HK-2 (cell line): ENCODE measurements around the gene RTL10.
A peak's percentile ranks its signal among the peaks of the same experiment; 100 is the strongest.

Source experiments
- DNase-seq: peaks from one replicate; pipeline ENCODE4 v3.0.0-alpha.2; 2018; ENCODE audit not compliant: unreplicated experiment

Gene RTL10, protein sequence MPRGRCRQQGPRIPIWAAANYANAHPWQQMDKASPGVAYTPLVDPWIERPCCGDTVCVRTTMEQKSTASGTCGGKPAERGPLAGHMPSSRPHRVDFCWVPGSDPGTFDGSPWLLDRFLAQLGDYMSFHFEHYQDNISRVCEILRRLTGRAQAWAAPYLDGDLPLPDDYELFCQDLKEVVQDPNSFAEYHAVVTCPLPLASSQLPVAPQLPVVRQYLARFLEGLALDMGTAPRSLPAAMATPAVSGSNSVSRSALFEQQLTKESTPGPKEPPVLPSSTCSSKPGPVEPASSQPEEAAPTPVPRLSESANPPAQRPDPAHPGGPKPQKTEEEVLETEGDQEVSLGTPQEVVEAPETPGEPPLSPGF

DNA sequence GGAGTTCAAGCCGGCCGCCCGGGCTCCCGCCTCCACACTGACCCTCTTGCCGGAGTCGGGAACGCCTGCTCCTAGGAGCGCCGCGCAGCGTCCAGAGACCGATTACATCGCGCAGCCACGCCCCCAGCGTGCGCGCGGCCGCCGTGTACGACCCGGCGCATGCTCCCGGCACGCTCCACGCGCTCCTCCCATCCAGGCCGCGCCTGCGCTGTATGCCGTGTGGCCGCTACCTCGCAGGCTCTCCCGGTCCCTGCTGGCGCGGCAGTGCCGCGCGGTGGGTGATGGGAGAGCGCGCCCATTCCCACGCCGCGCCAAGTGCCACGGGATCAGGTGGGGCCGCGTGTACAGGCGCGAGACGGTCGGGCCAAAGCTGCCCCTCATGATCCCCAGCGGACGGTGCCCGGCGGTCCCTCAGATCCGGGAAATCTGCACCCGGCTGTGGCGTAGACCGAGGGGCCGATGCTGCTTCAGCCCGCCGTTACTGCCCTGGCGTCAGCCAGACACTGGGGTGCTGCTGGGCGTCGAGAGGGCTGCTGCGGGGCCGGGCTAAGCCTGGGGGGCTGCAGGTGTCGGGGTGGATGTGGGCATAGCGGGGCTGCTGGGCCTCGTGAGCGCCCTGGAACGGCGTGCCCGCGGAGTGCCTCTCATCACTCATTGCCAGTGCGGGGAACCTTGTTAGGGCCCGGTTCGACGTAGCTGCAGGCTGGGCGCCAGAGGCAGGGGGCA is at the start of gene RTL10, which contains the start of gene GNB1L:
Gene RTL10 (minus strand): TSS at position 97 of the 726 bp plus-strand sequence. CDS start 2,613 bp downstream, outside the sequence.
Gene GNB1L (minus strand): TSS at position 97 of the 726 bp plus-strand sequence. CDS start 33,519 bp downstream, outside the sequence.
- peak; percentile 93 for DNase-seq

DNA sequence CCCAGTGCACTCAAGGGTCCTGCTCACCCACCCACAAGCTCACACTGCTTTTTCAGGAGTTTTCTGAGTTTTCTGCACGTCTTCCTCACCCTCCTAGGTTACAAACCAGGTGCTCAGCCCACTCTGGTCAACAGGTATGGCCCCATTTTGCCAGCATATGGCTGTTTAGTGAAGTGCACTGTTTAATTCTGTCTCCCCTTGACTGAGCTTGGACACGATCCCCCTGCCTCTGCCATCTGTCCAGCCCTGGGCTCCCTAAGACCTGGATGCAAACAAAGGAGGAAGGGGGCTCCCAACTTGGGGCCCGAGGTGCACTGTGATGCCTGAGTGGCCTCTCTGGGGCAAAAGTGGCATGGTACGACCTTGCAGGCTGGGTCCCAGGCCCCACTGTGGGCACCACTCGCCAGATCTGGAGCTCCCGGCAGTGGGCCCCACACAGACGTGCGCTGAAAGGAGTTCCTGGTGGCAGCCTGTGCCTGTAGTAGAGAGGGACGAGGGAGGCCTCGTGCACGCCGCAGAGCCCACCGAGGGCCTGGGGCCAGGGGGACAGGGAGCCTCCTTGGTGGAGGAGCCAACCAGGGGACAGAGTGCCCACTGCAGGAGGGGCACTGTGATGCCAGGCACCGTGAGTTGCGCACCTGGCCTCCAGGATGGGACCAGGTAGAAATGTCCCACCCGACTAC is 49.6 kb upstream of the RTL10 start:
- no peak for DNase-seq

DNA sequence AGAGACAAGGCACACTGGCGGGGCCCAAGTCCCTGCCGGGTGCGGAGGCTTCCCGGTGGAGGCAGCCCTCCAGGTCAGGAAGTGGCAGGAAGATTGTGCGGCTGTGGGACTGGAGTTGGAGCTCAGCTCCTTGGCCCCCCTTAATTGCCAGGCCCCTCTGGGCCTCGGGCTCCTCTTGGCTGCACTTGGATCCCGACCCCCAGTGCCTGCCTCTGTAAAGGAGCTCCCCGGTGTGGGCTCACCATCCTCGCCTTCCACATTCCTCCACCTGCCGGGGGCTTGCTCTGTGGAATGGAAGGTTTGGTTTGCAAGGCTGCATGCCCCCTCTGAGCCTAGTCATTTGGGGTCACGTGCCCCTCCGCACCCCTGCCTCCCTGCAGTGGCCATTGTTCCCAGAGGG is 48.8 kb upstream of the RTL10 start:
- DNase-seq = no peak

DNA sequence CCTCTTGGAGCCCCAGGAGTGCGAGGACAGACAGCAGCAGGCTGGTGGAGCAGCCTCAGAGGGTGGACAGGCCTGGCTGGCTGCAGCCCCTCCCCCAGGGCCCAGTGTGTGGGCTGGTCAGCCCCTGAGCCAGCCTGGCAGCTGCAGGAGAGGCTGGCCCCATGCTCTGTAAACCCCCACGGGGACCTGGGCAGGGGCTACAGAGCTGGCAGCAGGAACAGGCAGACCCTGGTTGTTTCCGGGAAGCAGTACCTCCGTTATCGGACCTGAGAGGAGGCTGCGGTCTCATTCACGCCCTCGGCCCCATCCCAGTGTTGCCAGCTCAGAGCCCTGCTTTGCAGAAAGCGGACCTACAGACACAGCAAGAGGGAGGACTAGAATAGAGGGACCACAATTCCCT is 48.4 kb upstream of the RTL10 start:
- DNase-seq = no peak

DNA sequence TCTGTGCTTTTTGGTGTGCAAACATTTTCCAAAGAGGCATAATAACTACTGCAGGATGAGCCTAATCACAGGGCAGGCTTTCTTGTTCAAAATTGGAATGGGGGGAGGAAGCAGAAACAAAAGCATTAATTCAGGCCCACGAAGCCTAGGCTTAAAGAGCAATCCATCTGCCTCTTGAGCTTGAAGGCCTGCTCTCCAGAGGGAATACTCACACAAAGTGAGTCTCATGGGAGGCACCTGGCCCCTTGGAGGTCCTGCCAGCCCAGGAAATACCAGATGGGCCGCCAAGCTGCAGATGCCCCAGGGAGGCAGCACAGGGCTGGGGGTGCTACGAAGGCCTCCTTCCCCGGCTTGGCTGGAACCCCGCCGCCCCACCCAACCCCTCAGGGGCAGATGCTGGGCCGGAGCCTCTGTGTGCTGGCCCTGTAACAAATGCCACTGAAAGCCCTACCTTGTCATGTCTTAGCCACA is 47.6 kb upstream of the RTL10 start:
- no peak for DNase-seq

DNA sequence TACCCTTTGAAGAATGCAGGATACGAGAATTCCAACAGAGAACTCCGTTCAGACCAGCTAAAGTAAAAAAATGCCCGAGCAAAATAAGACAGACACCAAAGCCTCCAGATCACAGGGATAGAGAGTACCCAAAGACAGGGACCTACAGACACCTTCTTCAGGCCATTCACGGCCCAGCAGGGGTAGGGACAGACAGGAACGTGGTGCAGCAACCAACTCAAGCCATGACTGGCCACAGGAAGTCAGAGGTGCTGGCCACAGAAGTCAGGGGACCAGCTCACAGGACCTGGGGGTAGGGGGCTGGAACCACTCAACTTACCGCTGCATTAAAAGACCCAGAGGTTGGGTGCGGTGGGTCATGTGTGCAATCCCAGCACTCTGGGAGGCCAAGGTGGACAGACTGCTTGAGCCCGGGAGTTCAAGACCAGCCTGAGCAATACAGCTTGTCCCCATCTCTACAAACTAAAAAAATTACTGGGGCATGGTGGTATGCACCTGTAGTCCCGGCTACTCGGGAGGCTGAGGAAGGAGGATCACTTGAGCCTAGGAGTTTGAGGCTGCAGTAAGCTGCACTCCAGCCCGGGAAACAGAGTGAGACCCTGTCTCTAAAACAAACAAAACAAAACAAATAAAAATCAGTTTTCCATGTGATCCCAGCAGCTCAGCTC is 47.0 kb upstream of the RTL10 start:
- no peak for DNase-seq

DNA sequence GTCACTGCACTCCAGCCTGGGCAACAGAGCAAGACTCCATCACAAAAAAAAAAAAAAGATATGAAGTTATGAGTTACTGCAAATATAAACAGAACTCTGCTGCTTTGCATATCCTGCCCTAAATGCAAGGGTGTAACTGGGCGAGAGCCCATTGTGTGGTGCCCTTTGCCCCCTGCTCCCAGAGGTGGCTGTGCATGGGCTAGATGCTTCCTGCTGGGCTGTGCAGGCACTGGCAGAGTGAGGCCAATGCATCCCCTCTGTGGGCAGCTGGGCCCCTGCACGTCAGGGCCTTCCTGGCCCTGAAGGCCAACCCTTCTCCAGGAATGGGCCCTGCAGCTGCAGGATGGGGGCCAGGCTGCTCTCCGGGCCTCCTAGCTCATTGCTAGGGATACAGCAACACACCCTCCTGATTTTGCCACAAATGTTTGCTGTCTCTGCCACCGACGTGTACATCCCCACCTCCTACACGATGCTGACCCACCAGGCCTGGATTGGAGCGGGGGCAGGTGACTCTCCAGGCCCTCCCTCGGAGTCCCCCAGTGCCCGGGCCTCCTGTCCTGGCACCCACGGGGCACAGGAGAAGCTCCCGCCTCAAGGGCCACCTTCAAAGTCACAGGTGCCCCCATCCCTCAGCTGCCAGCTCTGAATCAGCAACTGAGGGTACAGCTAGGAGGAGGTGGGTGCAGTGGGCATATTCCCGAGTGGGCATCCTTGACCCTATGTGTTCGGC is 46.2 kb upstream of the RTL10 start:
- no peak for DNase-seq

DNA sequence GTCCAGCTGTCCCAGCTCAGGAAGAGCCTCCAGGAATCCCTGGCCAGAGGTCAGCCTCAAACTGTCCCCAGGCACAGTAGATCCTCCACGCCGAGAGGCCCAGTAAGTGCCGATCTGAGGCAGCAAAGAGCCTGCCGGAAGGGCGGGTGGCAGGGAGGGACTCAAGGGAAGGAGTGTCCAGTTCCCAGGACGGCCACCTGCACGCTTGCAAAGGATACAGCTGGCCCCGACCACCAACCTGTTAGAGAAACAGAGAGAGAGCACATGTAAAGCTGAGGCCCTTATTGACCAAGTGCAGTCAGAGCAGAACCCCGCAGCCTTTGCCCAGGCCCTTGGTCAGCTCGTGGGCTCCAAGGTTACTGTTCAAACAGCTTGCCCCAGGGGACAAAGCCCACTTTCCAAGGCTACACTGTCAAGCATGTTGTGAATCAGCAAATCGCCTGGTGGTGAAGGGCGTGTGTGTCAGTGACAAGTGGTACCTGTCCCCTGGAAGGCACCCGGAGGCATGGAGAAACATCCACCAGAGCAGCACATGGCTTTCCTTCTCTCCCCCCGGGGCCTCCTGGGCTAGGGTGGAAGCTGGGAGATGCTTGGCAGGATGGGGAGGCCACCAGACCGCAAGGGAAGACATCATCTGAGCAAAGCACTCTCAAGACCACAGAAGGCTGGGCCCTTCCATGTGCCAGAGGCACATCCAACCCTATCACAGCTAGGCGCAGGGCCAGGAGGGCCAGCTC is 44.3 kb upstream of the RTL10 start:
- DNase-seq = no peak

DNA sequence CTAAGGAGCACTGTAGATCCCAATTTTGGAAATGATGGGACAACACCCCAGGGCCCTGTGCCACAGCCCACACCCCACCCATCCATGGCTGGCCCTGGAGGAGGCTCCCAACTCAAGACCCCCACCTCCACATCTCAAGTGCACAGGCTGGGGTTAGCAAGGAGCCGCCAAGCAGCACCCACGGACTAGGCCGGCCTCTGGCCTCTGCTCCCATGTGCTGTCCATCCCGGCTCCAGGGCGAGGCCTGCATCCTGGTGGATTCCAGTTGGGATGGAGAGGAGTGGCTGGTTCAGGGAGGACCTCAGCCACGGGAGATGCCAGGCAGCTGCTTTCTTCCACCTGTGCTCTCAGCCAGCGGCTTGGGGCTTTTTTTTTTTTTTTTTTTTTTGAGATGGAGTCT is 43.5 kb upstream of the RTL10 start:
- no peak for DNase-seq

DNA sequence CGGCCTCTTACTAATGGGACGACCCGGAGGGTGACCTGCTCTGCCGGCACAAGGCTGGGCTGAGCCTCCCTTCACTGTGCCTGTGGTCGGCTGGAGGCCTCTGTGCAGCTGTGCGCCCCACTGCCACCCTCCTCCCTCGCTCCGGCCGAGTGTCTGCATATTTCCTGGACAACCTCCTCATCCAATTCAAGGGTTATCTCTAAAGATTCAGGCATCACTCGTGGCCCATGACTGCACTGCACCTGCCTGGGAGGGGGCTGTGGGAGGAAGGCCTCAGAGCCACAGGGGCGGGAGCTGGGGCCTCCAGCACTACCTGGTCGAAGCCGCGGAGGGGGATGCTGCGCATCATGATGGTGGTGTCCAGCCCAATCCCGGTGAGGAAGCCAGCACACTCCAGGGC is 43.1 kb upstream of the RTL10 start:
- no peak for DNase-seq

DNA sequence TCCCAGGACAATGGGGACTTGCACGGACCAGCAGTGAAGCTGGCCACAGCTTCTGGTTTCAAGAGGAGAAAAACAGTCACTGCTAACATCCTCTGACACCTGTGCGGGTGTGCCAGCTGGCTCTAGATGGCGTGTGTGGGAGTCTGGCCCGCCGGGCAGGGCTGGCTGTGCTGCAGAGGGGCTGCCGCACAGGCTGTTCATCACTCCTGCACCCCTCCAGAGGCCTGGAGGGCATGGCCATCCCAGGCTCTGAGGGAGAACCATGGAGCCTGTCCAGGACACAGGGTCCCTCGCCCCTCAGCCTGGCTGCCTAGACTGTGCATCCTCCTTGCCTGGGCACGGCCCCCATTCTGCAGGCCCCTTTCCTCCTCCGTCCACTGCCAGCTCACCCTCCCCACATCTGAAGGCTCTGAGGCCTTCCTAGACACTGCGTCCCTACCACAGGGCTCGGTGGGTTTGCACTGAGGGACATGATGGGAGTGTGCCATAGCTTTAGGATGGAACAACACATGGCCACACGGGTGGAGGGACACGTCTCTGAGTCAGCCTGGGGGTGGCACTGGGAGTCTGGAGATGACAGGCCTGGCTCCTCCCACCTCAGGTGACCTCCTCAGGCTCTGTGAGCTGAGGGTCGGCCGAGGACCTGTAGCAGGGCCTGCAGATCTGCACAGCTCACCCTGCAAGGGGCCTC is 42.1 kb upstream of the RTL10 start:
- DNase-seq = no peak

DNA sequence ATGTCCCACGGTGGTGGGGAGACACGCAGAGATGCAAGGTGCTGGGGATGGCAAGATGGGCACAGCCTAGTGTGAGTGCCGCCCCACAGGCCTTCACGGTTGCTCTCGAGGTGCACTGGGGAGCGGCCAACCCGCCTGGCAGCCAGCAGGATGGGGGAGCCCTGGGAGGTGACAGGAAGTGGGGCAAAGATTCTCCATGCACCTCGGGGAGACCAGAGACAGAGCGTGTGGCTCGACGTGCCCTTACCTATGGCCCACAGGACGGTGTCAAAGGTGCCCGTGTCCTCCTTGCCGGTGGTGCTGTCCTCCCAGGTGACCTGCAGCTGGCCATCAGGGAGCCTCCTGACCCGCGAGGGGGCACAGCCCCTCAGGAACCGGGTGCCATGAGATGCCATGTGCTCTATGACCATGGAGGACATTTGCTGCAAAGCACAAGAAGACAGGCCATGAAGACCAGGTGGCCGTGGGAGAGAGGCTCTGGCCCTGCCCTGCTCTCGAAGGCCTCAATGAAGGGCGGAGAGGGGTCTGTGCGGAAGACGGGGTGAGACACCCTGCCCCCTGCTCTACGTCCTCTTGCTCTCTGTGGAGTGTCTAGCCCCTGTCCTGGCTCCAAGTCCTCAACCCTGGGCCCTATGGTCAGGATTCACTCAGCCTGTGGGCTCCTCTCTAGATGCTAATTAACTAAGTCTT is 40.6 kb upstream of the RTL10 start:
- no peak for DNase-seq

DNA sequence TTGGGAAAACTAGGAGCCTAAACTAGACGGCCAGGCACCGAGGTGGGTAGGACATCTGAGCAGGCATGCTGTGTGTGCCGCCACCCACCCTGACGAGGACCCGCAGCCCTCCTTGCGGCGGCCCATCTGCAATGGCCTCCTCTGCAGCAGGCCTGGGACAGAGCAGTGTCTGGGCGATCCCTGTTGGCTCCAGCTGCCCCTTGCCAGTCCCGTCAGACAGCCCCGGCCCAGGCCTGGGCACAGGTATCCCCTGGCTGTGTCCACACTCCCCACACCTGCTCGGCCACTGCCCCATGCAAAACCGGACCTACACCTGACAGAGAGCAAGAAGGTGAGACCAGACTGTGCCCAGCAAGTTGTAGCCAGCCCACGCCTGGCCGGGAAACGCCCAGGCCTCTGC is 38.7 kb upstream of the RTL10 start:
- DNase-seq = no peak

DNA sequence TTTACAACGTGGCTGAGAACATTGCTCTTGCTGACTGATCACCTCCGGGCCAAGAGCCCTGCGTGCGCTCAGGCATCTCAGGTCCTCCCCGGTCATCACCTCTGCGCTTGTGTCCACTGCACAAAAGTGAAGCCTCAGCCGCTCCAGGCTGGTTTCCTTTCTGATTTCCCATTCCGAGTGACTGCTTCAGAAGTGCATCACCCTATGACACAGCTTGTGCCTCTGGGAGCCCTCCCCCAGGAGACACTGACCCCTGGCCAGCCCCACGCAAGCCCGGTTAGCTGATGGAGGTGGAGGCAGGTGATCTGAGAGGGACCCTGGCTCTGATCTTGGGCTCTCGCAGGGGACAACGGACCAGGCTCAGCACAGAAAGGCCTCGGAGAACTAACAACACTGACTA is 38.3 kb upstream of the RTL10 start:
- DNase-seq = peak; percentile 48

DNA sequence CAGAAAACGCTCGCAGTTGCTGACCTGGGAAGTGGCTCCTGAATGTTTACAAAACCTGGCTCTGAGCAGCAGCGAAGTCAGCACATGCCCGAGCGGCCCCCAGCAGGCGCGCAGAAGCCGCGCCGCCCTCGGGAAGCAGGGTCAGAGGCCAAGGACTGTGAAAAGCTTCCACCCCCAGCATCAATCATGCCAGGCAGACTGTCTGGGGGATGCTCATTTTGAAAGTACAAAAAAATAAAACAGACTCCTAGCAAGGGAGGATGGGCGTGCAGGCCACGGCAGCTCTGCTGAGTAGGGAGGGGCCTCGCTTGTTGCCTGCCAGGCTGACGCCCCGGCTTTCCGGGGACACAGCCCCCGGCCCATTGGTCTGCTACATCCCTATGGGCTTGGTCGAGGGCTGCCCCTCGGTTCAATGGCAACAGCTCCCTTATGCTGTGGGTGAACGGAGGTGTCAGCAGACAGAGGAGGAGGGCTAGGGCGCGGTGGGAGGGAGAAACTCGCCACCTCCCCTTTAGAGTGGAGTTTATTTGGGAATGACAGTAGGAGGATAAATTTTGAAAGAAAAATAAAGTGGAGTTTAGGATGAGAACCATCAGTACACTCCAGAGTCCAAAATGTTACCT is 37.7 kb upstream of the RTL10 start:
- peak; percentile 48 for DNase-seq

DNA sequence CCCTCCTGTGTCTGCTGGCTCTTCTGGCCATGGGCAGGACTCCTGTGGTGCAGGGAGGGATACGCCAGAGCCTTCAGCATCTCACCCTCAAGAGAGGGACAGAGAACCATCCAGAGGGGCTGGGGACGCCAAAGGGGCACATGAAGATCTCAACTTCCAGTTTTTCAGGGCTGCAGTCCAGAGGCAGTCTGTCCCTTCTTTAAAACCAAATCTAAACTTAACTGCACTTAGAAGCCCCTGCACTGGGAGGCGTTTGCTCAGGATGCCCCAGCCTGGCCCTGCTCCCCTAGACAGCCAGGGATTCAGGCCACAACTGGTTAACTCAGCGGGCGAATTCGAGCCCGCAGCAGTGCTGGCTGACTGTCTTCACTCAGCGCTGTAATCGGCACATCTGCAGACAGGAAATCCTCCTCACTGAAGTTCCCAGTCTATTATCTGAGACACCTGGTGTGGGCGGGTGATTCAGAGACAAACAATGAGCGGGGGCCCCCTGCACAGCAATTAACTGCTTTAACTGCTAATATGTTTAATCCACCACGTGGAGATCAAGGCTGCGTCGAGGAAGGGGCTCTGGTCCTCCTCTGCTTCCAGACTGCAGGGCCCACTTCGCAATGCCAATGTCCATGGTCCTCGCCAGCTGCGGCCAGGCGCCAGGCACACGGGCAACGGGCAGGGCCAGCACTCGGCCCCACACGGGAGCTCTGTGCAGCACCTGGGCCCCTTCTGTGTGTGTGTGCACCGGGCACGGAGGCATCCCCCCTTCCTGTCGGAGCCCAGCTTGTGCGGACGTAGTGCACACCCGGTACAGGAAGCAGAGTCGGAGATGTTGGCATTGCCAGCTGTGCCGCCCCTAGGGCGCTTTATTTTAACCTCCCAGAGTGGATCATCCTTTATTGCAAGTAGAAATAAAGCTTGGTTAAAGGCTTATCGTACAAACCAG is 36.9 kb upstream of the RTL10 start:
- peak; percentile 75 for DNase-seq

DNA sequence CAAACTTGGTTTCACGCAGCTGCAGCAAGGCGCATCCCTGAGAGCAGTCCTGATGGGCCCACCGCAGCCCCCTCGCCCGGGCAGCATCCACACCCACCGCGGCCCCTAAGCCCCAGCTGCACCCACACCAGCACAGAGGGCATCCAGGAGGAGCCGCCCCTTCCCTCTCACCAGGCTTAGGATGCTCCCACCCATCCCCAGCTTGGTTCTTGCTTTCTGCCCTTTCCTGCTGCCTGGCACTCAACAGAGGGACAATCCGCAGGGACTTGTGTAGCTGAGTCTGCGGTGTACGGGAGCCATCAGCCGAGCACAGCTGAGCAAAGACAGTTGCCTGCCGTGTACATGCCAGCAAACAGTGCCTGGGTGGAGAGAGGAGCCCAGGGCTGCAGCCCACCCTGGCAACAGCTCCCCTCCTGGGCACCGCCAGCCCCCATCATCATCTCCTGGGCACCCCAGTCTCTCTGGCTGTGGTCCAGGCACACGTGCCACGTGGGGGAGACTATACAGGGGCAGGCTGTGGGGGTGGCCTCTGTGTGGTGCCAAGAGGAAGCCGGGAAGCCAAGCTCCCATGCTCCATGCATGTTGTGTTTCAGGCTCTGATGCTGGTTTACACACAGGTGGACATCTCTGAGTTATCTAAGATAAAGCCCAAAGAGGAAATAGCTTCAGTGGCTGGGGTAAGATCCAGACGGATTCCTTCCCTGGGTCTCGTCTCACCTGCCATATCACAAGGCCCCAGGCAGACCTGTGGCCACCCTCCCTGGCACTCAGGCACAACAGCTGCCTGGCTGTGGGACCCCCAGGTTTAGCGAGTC is 36.0 kb upstream of the RTL10 start:
- DNase-seq = no peak
